H9 (cell line): ENCODE results near the gene C2orf42. TPM values are rescaled to one million over a fixed set of nuclear protein-coding genes. Genes with fewer than 3 reads are reported as not detected.

ENCODE experiments used
- DNase-seq: peaks from one replicate; pipeline ENCODE4 v3.0.0-alpha.2; 2017
- H2AFZ ChIP-seq: one replicate; pipeline ENCODE4 v1.6.1; 2013; ENCODE audit warnings: mild to moderate bottlenecking, low read length, control low read depth, moderate library complexity
- H2AK5ac ChIP-seq: 2 replicates; pipeline ENCODE4 v1.6.1; 2013; ENCODE audit warnings: low read length, control low read depth, mixed read lengths; ENCODE audit not compliant: insufficient read length
- H2BK120ac ChIP-seq: one replicate; pipeline ENCODE4 v1.6.1; 2013; ENCODE audit warnings: low read depth, mild to moderate bottlenecking, low read length, control low read depth, inconsistent platforms; ENCODE audit not compliant: poor library complexity, severe bottlenecking
- H2BK12ac ChIP-seq: 2 replicates; pipeline ENCODE4 v1.6.1; 2013; ENCODE audit warnings: low read length, control low read depth, mixed read lengths, low read depth; ENCODE audit not compliant: insufficient read length
- H2BK15ac ChIP-seq: 2 replicates; pipeline ENCODE4 v1.6.1; 2013; ENCODE audit warnings: low read depth, low read length, control low read depth
- H2BK20ac ChIP-seq: one replicate; pipeline ENCODE4 v1.6.1; 2013; ENCODE audit warnings: low read depth, mild to moderate bottlenecking, low read length, control low read depth, inconsistent platforms; ENCODE audit not compliant: poor library complexity, severe bottlenecking
- H2BK5ac ChIP-seq: 2 replicates; pipeline ENCODE4 v1.6.1; 2013; ENCODE audit warnings: low read length, control low read depth, mixed read lengths; ENCODE audit not compliant: insufficient read length
- H3K14ac ChIP-seq: 2 replicates; pipeline ENCODE4 v1.6.1; 2013; ENCODE audit warnings: low read length, control low read depth; ENCODE audit not compliant: insufficient read depth
- H3K18ac ChIP-seq: 2 replicates; pipeline ENCODE4 v1.6.1; 2013; ENCODE audit warnings: low read depth, mild to moderate bottlenecking, mixed read lengths, low read length, control low read depth; ENCODE audit not compliant: insufficient read length
- H3K23ac ChIP-seq: 2 replicates; pipeline ENCODE4 v1.6.1; 2013; ENCODE audit warnings: low read length, control low read depth, mixed read lengths, low read depth; ENCODE audit not compliant: insufficient read length
- H3K23me2 ChIP-seq: 2 replicates; pipeline ENCODE4 v1.6.1; 2013; ENCODE audit warnings: low read depth, mild to moderate bottlenecking, mixed read lengths, low read length, control low read depth; ENCODE audit not compliant: insufficient read length, poor library complexity, severe bottlenecking
- H3K27ac ChIP-seq: 2 replicates; pipeline ENCODE4 v1.5.1; 2013; ENCODE audit warnings: low read length, control low read depth, mixed read lengths, low read depth; ENCODE audit not compliant: insufficient read length
- H3K27me3 ChIP-seq: 2 replicates; pipeline ENCODE4 v1.6.1; 2013; ENCODE audit warnings: low read length, control low read depth, inconsistent platforms; ENCODE audit not compliant: insufficient read depth
- H3K4ac ChIP-seq: 2 replicates; pipeline ENCODE4 v1.6.1; 2013; ENCODE audit warnings: low read depth, mild to moderate bottlenecking, control low read depth, inconsistent platforms, low read length, moderate library complexity
- H3K4me1 ChIP-seq: 2 replicates; pipeline ENCODE4 v1.6.1; 2013; ENCODE audit warnings: low read length, control low read depth, inconsistent platforms; ENCODE audit not compliant: insufficient read depth
- H3K4me2 ChIP-seq: 2 replicates; pipeline ENCODE4 v1.6.1; 2013; ENCODE audit warnings: low read length, control low read depth, mixed read lengths; ENCODE audit not compliant: insufficient read length, insufficient read depth
- H3K56ac ChIP-seq: 2 replicates; pipeline ENCODE4 v1.6.1; 2013; ENCODE audit warnings: low read depth, mild to moderate bottlenecking, mixed read lengths, low read length, control low read depth; ENCODE audit not compliant: insufficient read length
- H3K79me1 ChIP-seq: 2 replicates; pipeline ENCODE4 v1.6.1; 2013; ENCODE audit warnings: low read depth, mild to moderate bottlenecking, moderate library complexity, low read length, control low read depth, inconsistent platforms; ENCODE audit not compliant: insufficient read depth, poor library complexity, severe bottlenecking
- H3K79me2 ChIP-seq: 2 replicates; pipeline ENCODE4 v1.6.1; 2013; ENCODE audit warnings: low read length, control low read depth, inconsistent platforms; ENCODE audit not compliant: insufficient read depth
- H3K9ac ChIP-seq: 2 replicates; pipeline ENCODE4 v1.6.1; 2013; ENCODE audit warnings: low read length, control low read depth, mixed read lengths; ENCODE audit not compliant: insufficient read length; ENCODE audit errors: extremely low read depth
- H3K9me3 ChIP-seq: one replicate; pipeline ENCODE4 v1.6.1; 2013; ENCODE audit warnings: low read depth, low read length, inconsistent platforms; ENCODE audit not compliant: control insufficient read depth
- H3T11ph ChIP-seq: one replicate; pipeline ENCODE4 v1.6.1; 2013; ENCODE audit warnings: mild to moderate bottlenecking, low read length, control low read depth, inconsistent platforms
- H4K20me1 ChIP-seq: one replicate; pipeline ENCODE4 v1.6.1; 2013; ENCODE audit not compliant: control insufficient read depth, insufficient read length, insufficient read depth
- H4K5ac ChIP-seq: 2 replicates; pipeline ENCODE4 v1.6.1; 2013; ENCODE audit warnings: low read depth, mild to moderate bottlenecking, mixed read lengths, low read length, control low read depth; ENCODE audit not compliant: insufficient read length
- H4K8ac ChIP-seq: replicated peaks from 2 replicates; pipeline ENCODE4 v1.6.1; 2013; ENCODE audit warnings: low read length, control low read depth, mixed read lengths, low read depth; ENCODE audit not compliant: insufficient read length
- H4K91ac ChIP-seq: 2 replicates; pipeline ENCODE4 v1.6.1; 2013; ENCODE audit warnings: low read depth, mild to moderate bottlenecking, moderate library complexity, mixed read lengths, low read length, control low read depth; ENCODE audit not compliant: insufficient read length
- H3K27ac Mint-ChIP-seq, 3 experiments: 2 replicates in 2 of 3; 3 replicates in 1 of 3; pipeline ENCODE4 v1.8.0; 2020 to 2021; ENCODE audit warnings: mixed read lengths in 3 of 3, mild to moderate bottlenecking in 1 of 3, moderate library complexity in 1 of 3
- H3K27me3 Mint-ChIP-seq: 2 replicates; pipeline ENCODE4 v1.8.0; 2021; ENCODE audit warnings: low read depth, mild to moderate bottlenecking, moderate library complexity, mixed read lengths
- H3K36me3 Mint-ChIP-seq, 3 experiments: 2 replicates in 2 of 3; 3 replicates in 1 of 3; pipeline ENCODE4 v1.8.0; 2020 to 2021; ENCODE audit warnings: low read depth in 3 of 3, mixed read lengths in 3 of 3; ENCODE audit not compliant: insufficient read depth in 1 of 3
- H3K4me1 Mint-ChIP-seq, 2 experiments: 2 replicates each; pipeline ENCODE4 v1.8.0; 2020; ENCODE audit warnings: mixed read lengths in 2 of 2
- H3K4me3 Mint-ChIP-seq, 2 experiments: 2 replicates in 1 of 2; 3 replicates in 1 of 2; pipeline ENCODE4 v1.8.0; 2020 to 2021; ENCODE audit warnings: mild to moderate bottlenecking in 2 of 2, mixed read lengths in 2 of 2, moderate library complexity in 1 of 2
- H3K9me3 Mint-ChIP-seq, 2 experiments: 2 replicates in 1 of 2; 3 replicates in 1 of 2; pipeline ENCODE4 v1.8.0; 2020; ENCODE audit warnings: mild to moderate bottlenecking in 2 of 2, mixed read lengths in 2 of 2, moderate library complexity in 1 of 2
- WGBS: extraction: QIAGEN DNeasy Blood & Tissue Kit; methylation state at CpG from one replicate; pipeline ENCODE4 v1.1.7; 2013; ENCODE audit warnings: missing lambda C conversion rate, low lambda C conversion rate, mixed read lengths; ENCODE audit not compliant: insufficient read length; ENCODE audit errors: extremely low coverage; 5-methylcytosine and 5-hydroxymethylcytosine counted together
- total RNA-seq: library from RNA; stranded (reverse); gene quantifications from 2 replicates; pipeline ENCODE4 v1.2.1, GENCODE V29; 2021
- TF ChIP-seq, protein P1 (sequence below): fragments of 200-600 bp; sonication (generic); conservative IDR thresholded peaks from 3 replicates; pipeline ENCODE4 v1.8.0; 2021; ENCODE audit warnings: antibody characterized with exemption, mild to moderate bottlenecking

The C2orf42 gene
- total RNA-seq, 1 experiment from 2014 or later: 19.0 TPM

DNA sequence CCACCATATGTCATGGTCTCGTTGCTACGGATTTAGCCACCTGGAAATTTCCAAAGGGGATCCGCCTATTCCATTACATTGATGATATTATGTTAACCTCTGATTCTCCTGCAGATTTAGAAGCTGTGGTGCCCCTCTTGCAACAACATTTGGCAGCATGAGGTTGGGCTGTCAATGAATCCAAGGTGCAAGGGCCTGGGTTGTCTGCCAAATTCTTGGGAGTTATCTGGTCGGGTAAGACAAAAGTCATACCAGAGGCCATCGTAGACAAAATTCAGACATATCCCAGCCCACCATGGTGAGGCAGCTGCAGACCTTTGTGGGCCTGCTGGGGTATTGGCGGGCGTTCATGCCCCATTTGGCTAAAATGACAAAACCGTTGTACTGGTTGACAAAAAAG is 13.6 kb upstream of the C2orf42 start:
- DNase-seq: no peak
- H3K4me2 ChIP-seq: no peak overlapping the region
- H3K23ac ChIP-seq: no peak overlapping the region
- no peak overlapping the region for H2BK12ac ChIP-seq
- H2BK120ac ChIP-seq: no peak overlapping the region
- no peak overlapping the region for H3K27ac ChIP-seq
- TF ChIP-seq, protein P1, sequence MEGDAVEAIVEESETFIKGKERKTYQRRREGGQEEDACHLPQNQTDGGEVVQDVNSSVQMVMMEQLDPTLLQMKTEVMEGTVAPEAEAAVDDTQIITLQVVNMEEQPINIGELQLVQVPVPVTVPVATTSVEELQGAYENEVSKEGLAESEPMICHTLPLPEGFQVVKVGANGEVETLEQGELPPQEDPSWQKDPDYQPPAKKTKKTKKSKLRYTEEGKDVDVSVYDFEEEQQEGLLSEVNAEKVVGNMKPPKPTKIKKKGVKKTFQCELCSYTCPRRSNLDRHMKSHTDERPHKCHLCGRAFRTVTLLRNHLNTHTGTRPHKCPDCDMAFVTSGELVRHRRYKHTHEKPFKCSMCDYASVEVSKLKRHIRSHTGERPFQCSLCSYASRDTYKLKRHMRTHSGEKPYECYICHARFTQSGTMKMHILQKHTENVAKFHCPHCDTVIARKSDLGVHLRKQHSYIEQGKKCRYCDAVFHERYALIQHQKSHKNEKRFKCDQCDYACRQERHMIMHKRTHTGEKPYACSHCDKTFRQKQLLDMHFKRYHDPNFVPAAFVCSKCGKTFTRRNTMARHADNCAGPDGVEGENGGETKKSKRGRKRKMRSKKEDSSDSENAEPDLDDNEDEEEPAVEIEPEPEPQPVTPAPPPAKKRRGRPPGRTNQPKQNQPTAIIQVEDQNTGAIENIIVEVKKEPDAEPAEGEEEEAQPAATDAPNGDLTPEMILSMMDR: no peak
- no peak overlapping the region for H2BK15ac ChIP-seq
- H3K36me3 Mint-ChIP-seq: peaks cover 0 to 2% (median 0%) of the 10 kb centered on the region in 3 experiments; a peak in 1 of 7 replicates
- H3K18ac ChIP-seq: no peak overlapping the region
- H3K27ac Mint-ChIP-seq: no peak overlapping the region
- H3K4me3 Mint-ChIP-seq: no peak overlapping the region
- no peak overlapping the region for H3K56ac ChIP-seq
- H3K9me3 Mint-ChIP-seq: no peaks in the 10 kb centered on the region; a peak in 1 of 5 replicates
- no peaks in the 10 kb centered on the region for H3K4me1 ChIP-seq
- no peak overlapping the region for H2AK5ac ChIP-seq
- no peak overlapping the region for H4K91ac ChIP-seq
- no peak overlapping the region for H4K5ac ChIP-seq
- no peaks in the 10 kb centered on the region for H4K20me1 ChIP-seq
- H3K9me3 ChIP-seq: no peaks in the 10 kb centered on the region
- H3K27me3 Mint-ChIP-seq: no peaks in the 10 kb centered on the region
- H2AFZ ChIP-seq: no peak overlapping the region
- no peaks in the 10 kb centered on the region for H3K27me3 ChIP-seq
- H4K8ac ChIP-seq: no peak overlapping the region
- peaks cover 3 to 7% of the 10 kb centered on the region in 2 experiments; a peak in 1 of 4 replicates for H3K4me1 Mint-ChIP-seq
- no peaks in the 10 kb centered on the region for H3K79me1 ChIP-seq
- H2BK20ac ChIP-seq: no peak overlapping the region
- no peak overlapping the region for H3K9ac ChIP-seq
- H3K23me2 ChIP-seq: no peaks in the 10 kb centered on the region
- no peaks in the 10 kb centered on the region for H3K79me2 ChIP-seq
- H3K14ac ChIP-seq: no peak overlapping the region
- no peak overlapping the region for H3K4ac ChIP-seq
- no peak overlapping the region for H3T11ph ChIP-seq
- WGBS: no CpG with 5 or more reads among the region's 8 CpGs
- H2BK5ac ChIP-seq: no peak overlapping the region
